Nephron (organoid): ENCODE results near the gene CEP152.

ENCODE experiments used
- H3K27ac Mint-ChIP-seq, 3 experiments: 2 replicates each; pipeline ENCODE4 v1.8.0; 2020; ENCODE audit warnings: mixed read lengths in 3 of 3, mild to moderate bottlenecking in 2 of 3, moderate library complexity in 1 of 3
- H3K27me3 Mint-ChIP-seq: 2 replicates; pipeline ENCODE4 v1.8.0; 2021; ENCODE audit warnings: low read depth, mild to moderate bottlenecking, moderate library complexity, mixed read lengths
- H3K36me3 Mint-ChIP-seq: 2 replicates; pipeline ENCODE4 v1.8.0; 2020; ENCODE audit warnings: low read depth, mixed read lengths
- H3K4me1 Mint-ChIP-seq: 2 replicates; pipeline ENCODE4 v1.8.0; 2020; ENCODE audit warnings: mixed read lengths
- H3K4me3 Mint-ChIP-seq, 3 experiments: 2 replicates each; pipeline ENCODE4 v1.8.0; 2020; ENCODE audit warnings: mild to moderate bottlenecking in 3 of 3, mixed read lengths in 3 of 3, moderate library complexity in 2 of 3
- H3K9me3 Mint-ChIP-seq: 2 replicates; pipeline ENCODE4 v1.8.0; 2020; ENCODE audit warnings: mixed read lengths
- CTCF ChIP-seq, 3 experiments: fragments of 200-600 bp; sonication (generic); IDR thresholded peaks; one replicate each; pipeline ENCODE4 v1.5.0; 2021; ENCODE audit warnings: antibody characterized with exemption in 3 of 3; ENCODE audit not compliant: unreplicated experiment in 3 of 3

The CEP152 gene

GRCh38 chr15:48825075-48825474, 14.2 kb upstream of the CEP152 start:
- Mint-ChIP-seq H3K4me3 (no peak overlapping the region), H3K27me3 (no peaks in the 10 kb centered on the region), H3K36me3 (no peaks in the 10 kb centered on the region), H3K4me1 (no peaks in the 10 kb centered on the region), H3K27ac (no peak overlapping the region), H3K9me3 (no peaks in the 10 kb centered on the region)
- TF ChIP-seq CTCF (IDR thresholded peaks at IDR 0.05; ENCODE audit: unreplicated experiment in 3 of 3) = no peak

GRCh38 chr15:48823706-48824105, 12.8 kb upstream of the CEP152 start:
- Mint-ChIP-seq H3K4me3 (no peak overlapping the region), H3K9me3 (no peaks in the 10 kb centered on the region), H3K27ac (no peak overlapping the region), H3K27me3 (no peaks in the 10 kb centered on the region), H3K36me3 (no peaks in the 10 kb centered on the region), H3K4me1 (no peaks in the 10 kb centered on the region)
- no peak for TF ChIP-seq CTCF (IDR thresholded peaks at IDR 0.05; ENCODE audit: unreplicated experiment in 3 of 3)

GRCh38 chr15:48823237-48823636, 12.4 kb upstream of the CEP152 start:
- Mint-ChIP-seq H3K27me3 (no peaks in the 10 kb centered on the region), H3K27ac (no peak overlapping the region), H3K4me1 (no peaks in the 10 kb centered on the region), H3K36me3 (no peaks in the 10 kb centered on the region), H3K4me3 (no peak overlapping the region), H3K9me3 (no peaks in the 10 kb centered on the region)
- no peak for TF ChIP-seq CTCF (IDR thresholded peaks at IDR 0.05; ENCODE audit: unreplicated experiment in 3 of 3)

- Mint-ChIP-seq H3K27me3 (peaks cover 5% of the 10 kb centered on the region), H3K4me3 (no peak overlapping the region), H3K27ac (no peak overlapping the region), H3K4me1 (peaks cover 12% of the 10 kb centered on the region), H3K9me3 (no peaks in the 10 kb centered on the region), H3K36me3 (no peaks in the 10 kb centered on the region)
- no peak for TF ChIP-seq CTCF (IDR thresholded peaks at IDR 0.05; ENCODE audit: unreplicated experiment in 3 of 3)
Observed at GRCh38 chr15:48814286-48814685, 3.4 kb upstream of the CEP152 start.

DNA sequence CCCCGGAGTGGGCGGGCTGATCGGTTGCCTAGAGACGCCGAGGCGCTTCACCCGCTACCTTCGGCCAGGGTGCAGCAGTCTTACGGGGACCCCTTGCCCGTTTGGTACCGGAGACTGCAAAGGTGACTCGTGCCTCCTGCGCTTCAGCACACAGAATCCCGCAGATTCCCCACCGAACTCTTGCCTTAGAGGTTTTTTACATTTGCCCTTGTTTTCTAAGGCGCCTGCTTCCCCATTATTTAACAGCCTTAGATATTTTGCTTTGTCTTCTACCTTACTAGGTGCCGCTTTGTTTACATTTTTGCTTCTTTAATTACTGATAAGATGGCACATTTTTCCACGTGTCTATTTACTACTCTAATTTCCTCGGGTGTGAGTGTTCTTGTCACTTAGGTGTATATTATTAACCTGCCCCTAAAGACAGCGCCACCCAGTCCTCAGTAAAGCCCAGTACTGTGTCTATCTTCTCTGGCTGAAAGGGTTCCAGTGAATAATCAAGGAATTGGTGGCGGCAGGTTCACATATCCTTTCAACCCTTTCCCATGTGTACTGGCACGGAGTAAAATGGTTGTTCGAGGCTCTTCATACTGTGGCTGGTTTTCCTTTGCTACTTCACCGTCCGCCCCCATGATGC, 573 bp upstream of the CEP152 start:
- Mint-ChIP-seq H3K36me3 (no peaks in the 10 kb centered on the region), H3K4me1 (peaks cover 19% of the 10 kb centered on the region), H3K4me3 (peak overlapping the region; percentile 86 to 94 (median 90)), H3K27ac (peak overlapping the region; percentile 16 to 55 (median 55)), H3K9me3 (no peaks in the 10 kb centered on the region), H3K27me3 (peaks cover 5% of the 10 kb centered on the region)
- TF ChIP-seq CTCF (IDR thresholded peaks at IDR 0.05; ENCODE audit: unreplicated experiment in 3 of 3) = no peak

DNA sequence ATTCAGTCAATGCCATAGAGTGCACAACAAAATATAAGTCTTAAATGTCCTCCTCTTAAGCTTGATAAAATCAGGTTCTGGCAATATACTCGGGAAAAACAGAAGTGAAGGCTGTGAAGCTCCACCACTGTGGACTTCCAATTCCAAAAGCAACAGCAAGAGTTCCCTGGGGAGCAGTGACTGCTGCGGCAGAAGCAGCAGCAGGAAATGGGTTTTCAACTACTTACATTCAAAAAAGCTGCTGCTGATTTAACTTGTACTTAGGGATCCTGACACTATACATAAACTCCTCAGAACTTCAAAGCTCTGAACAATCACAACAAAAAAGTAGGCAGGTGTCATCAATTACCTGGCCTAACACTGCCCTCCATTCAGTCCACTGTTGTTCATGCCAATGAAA, 4.7 kb downstream of the CEP152 start:
- no peaks in the 10 kb centered on the region for H3K9me3 Mint-ChIP-seq
- peak overlapping the region in 2 of 3 experiments; percentile 36 to 53 for H3K4me3 Mint-ChIP-seq
- peak overlapping the region; percentile 11 to 44 (median 24) for H3K27ac Mint-ChIP-seq
- H3K27me3 Mint-ChIP-seq = no peaks in the 10 kb centered on the region
- no peaks in the 10 kb centered on the region for H3K36me3 Mint-ChIP-seq
- TF ChIP-seq CTCF (IDR thresholded peaks at IDR 0.05; ENCODE audit: unreplicated experiment in 3 of 3) = no peak
- H3K4me1 Mint-ChIP-seq = peaks cover 27% of the 10 kb centered on the region
